KMS-11 (cell line): ENCODE data around the gene KIF12.

Source experiments
- H2AFZ ChIP-seq: fragments of 200-600 bp; sonication (generic); 2 replicates; pipeline ENCODE4 v1.6.1; 2016; ENCODE audit warnings: antibody characterized with exemption, mixed run types, low read depth
- H3K27ac ChIP-seq: fragments of 200-600 bp; sonication (generic); 2 replicates; pipeline ENCODE4 v1.6.1; 2016; ENCODE audit warnings: mild to moderate bottlenecking, mixed run types
- H3K27me3 ChIP-seq: fragments of 200-600 bp; sonication (generic); 2 replicates; pipeline ENCODE4 v1.6.1; 2017; ENCODE audit warnings: mild to moderate bottlenecking, low read depth, mixed run types, moderate library complexity; ENCODE audit not compliant: insufficient read depth
- H3K36me3 ChIP-seq: fragments of 200-600 bp; sonication (generic); 2 replicates; pipeline ENCODE4 v1.6.1; 2017; ENCODE audit warnings: mild to moderate bottlenecking, mixed run types; ENCODE audit not compliant: insufficient read depth
- H3K4me1 ChIP-seq: fragments of 200-600 bp; sonication (generic); 2 replicates; pipeline ENCODE4 v1.6.1; 2016; ENCODE audit warnings: mild to moderate bottlenecking, low read depth, mixed run types; ENCODE audit not compliant: poor library complexity, severe bottlenecking
- H3K4me2 ChIP-seq: fragments of 200-600 bp; sonication (generic); 2 replicates; pipeline ENCODE4 v1.7.0; 2016; ENCODE audit warnings: mild to moderate bottlenecking, mixed run types
- H3K4me3 ChIP-seq: fragments of 200-600 bp; sonication (generic); IDR thresholded peaks from 2 replicates; pipeline ENCODE4 v1.6.1; 2017; ENCODE audit warnings: low read depth, low read length, mixed read lengths; ENCODE audit not compliant: insufficient read depth
- H3K79me2 ChIP-seq: fragments of 200-600 bp; sonication (generic); 2 replicates; pipeline ENCODE4 v1.6.1; 2016; ENCODE audit warnings: low read depth, mixed run types; ENCODE audit not compliant: insufficient read depth
- H3K9ac ChIP-seq: fragments of 200-600 bp; sonication (generic); 2 replicates; pipeline ENCODE4 v1.6.1; 2016; ENCODE audit warnings: mild to moderate bottlenecking, mixed run types
- H4K20me1 ChIP-seq: fragments of 200-600 bp; sonication (generic); 2 replicates; pipeline ENCODE4 v1.6.1; 2016; ENCODE audit warnings: mild to moderate bottlenecking, mixed run types; ENCODE audit not compliant: insufficient read depth
- CTCF ChIP-seq: fragments of 200-600 bp; sonication (generic); conservative IDR thresholded peaks from 2 replicates; pipeline ENCODE4 v1.6.1; 2017; ENCODE audit warnings: low read depth, mild to moderate bottlenecking, antibody characterized with exemption, low read length, moderate library complexity, mixed read lengths

KIF12 gene

GRCh38 chr9:114055894-114056293 is 43.2 kb downstream of the KIF12 start:
- Histone ChIP-seq H3K27ac (no peak overlapping the region), H2AFZ (no peak overlapping the region), H3K27me3 (no peaks in the 10 kb centered on the region), H3K4me1 (no peaks in the 10 kb centered on the region), H3K4me2 (no peak overlapping the region), H4K20me1 (no peaks in the 10 kb centered on the region), H3K4me3 (no peak overlapping the region), H3K79me2 (no peaks in the 10 kb centered on the region), H3K36me3 (no peaks in the 10 kb centered on the region), H3K9ac (no peak overlapping the region)
- no peak for TF ChIP-seq CTCF

DNA sequence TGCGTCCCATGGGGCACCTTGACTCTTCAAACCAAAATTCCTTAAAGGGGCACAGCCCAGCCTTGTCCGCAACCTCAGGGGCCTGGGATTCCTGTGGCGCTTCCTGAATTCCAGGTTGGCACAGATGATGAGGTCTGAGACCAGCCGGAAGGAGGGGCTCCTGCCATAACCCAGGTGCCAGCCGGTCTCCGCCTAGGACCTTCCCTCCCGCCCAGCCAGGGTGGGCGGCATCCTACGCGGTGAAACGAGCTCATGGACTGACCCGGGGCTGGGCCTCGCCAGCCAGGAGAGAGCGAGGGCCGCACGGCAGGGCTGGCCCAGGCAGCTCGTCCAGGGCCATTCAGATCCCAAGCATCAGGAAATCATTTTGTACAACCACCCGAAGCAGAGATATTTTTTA is 44.0 kb downstream of the KIF12 start:
- no peak for TF ChIP-seq CTCF
- Histone ChIP-seq H3K4me3 (no peak overlapping the region), H3K36me3 (no peaks in the 10 kb centered on the region), H3K27me3 (no peaks in the 10 kb centered on the region), H2AFZ (no peak overlapping the region), H3K79me2 (no peaks in the 10 kb centered on the region), H3K4me1 (no peaks in the 10 kb centered on the region), H4K20me1 (no peaks in the 10 kb centered on the region), H3K27ac (no peak overlapping the region), H3K9ac (no peak overlapping the region), H3K4me2 (no peak overlapping the region)

- Histone ChIP-seq H4K20me1 (no peaks in the 10 kb centered on the region), H3K4me1 (no peaks in the 10 kb centered on the region), H3K27ac (no peak overlapping the region), H3K4me3 (no peak overlapping the region), H2AFZ (no peak overlapping the region), H3K79me2 (no peaks in the 10 kb centered on the region), H3K9ac (no peak overlapping the region), H3K27me3 (no peaks in the 10 kb centered on the region), H3K4me2 (no peak overlapping the region), H3K36me3 (no peaks in the 10 kb centered on the region)
- no peak for TF ChIP-seq CTCF
Measured at GRCh38 chr9:114054191-114054690, 44.9 kb downstream of the KIF12 start.

GRCh38 chr9:114053246-114054005 is 45.7 kb downstream of the KIF12 start:
- Histone ChIP-seq H4K20me1 (no peaks in the 10 kb centered on the region), H3K9ac (no peak overlapping the region), H3K27ac (no peak overlapping the region), H3K4me3 (no peak overlapping the region), H3K36me3 (no peaks in the 10 kb centered on the region), H3K4me1 (no peaks in the 10 kb centered on the region), H3K4me2 (no peak overlapping the region), H3K79me2 (no peaks in the 10 kb centered on the region), H3K27me3 (no peaks in the 10 kb centered on the region), H2AFZ (no peak overlapping the region)
- no peak for TF ChIP-seq CTCF
